Measurements from ENCODE around the gene SPON1. TPM values are rescaled to one million over a fixed set of nuclear protein-coding genes. Genes with fewer than 3 reads are reported as not detected.

SPON1 gene
- polyA plus RNA-seq, 2 of the 4 experiments (the other 2 are of a cell fraction), result not detected

DNA sequence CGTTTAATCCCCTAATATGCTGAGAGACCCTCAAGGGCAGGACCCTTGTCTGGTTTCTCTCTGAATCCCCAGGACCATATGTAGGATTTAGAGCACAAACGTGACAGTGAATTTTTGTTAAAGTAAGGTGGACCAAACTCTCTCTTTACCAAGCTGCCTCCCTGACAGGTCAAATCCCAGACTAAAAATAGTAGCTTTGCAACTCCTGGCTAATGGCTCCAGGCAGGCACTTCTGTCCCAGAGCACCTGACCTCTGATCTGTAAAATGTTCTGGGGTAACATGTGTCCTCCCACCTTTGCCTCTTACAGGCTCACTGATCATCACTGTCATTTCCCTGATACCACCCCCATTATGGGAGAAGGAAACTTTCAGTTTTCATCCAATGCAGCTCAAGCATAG lies 152.3 kb downstream of the SPON1 start:
- ChIA-PET CTCF (interaction anchor here (1.2 kb wide), 1 partner anchor 20 kb away, joined by 3 read pairs; no protein-coding TSS in a partner anchor), POLR2A (no interaction called here)
- no peak overlapping the region for H3K4me3 ChIP-seq
- no peak overlapping the region for H3K4me2 ChIP-seq
- WGBS (ENCODE audit: missing lambda C conversion rate), result 27% methylated on average over 2 of the region's 2 CpGs
- TF ChIP-seq NFE2L2 (conservative IDR thresholded peaks at IDR 0.05; ENCODE audit: low read length) (no peak), TFCP2L1 (CRISPR knock-in tag; IDR thresholded peaks at IDR 0.05) (no peak), ZNF302 (CRISPR knock-in tag; IDR thresholded peaks at IDR 0.05) (no peak), EHF (CRISPR knock-in tag; IDR thresholded peaks at IDR 0.05) (no peak), SMC3 (IDR thresholded peaks at IDR 0.05) (no peak), MAZ (IDR thresholded peaks at IDR 0.05; ENCODE audit: borderline replicate concordance, low read depth, low read length) (no peak), NR3C1 (IDR thresholded peaks at IDR 0.05) (no peak), KDM1A (IDR thresholded peaks at IDR 0.05; ENCODE audit: low read depth) (no peak), HOXB5 (CRISPR knock-in tag; IDR thresholded peaks at IDR 0.05) (no peak), RCOR1 (IDR thresholded peaks at IDR 0.05; ENCODE audit: low read depth, low read length) (no peak), MYC (IDR thresholded peaks at IDR 0.05; ENCODE audit: borderline replicate concordance, low read length) (no peak), ZC3H11A (IDR thresholded peaks at IDR 0.05) (no peak), POLR2AphosphoS2 (conservative IDR thresholded peaks at IDR 0.05; ENCODE audit: low read length) (no peak), NPAS2 (CRISPR knock-in tag; IDR thresholded peaks at IDR 0.05; ENCODE audit: borderline replicate concordance) (no peak), SREBF2 (IDR thresholded peaks at IDR 0.05) (no peak), CHD2 (IDR thresholded peaks at IDR 0.05; ENCODE audit: low read length, partially characterized antibody) (no peak), E2F6 (IDR thresholded peaks at IDR 0.05; ENCODE audit: borderline replicate concordance, low read depth) (no peak)
- TF ChIP-seq, protein P1, sequence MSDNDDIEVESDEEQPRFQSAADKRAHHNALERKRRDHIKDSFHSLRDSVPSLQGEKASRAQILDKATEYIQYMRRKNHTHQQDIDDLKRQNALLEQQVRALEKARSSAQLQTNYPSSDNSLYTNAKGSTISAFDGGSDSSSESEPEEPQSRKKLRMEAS (IDR thresholded peaks at IDR 0.05), result no peak
- TF ChIP-seq, protein P2, sequence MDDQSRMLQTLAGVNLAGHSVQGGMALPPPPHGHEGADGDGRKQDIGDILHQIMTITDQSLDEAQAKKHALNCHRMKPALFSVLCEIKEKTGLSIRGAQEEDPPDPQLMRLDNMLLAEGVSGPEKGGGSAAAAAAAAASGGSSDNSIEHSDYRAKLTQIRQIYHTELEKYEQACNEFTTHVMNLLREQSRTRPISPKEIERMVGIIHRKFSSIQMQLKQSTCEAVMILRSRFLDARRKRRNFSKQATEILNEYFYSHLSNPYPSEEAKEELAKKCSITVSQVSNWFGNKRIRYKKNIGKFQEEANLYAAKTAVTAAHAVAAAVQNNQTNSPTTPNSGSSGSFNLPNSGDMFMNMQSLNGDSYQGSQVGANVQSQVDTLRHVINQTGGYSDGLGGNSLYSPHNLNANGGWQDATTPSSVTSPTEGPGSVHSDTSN (IDR thresholded peaks at IDR 0.05), result no peak
- TF ChIP-seq, protein P3, sequence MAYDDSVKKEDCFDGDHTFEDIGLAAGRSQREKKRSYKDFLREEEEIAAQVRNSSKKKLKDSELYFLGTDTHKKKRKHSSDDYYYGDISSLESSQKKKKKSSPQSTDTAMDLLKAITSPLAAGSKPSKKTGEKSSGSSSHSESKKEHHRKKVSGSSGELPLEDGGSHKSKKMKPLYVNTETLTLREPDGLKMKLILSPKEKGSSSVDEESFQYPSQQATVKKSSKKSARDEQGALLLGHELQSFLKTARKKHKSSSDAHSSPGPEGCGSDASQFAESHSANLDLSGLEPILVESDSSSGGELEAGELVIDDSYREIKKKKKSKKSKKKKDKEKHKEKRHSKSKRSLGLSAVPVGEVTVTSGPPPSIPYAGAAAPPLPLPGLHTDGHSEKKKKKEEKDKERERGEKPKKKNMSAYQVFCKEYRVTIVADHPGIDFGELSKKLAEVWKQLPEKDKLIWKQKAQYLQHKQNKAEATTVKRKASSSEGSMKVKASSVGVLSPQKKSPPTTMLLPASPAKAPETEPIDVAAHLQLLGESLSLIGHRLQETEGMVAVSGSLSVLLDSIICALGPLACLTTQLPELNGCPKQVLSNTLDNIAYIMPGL (CRISPR knock-in tag; IDR thresholded peaks at IDR 0.05; ENCODE audit: borderline replicate concordance), result no peak
- ATAC-seq, result no peak
- no peaks in the 10 kb centered on the region for H3K9me3 ChIP-seq
- no peaks in the 10 kb centered on the region for H3K4me1 ChIP-seq
- no peak for FAIRE-seq
- no peak overlapping the region for H3K27ac ChIP-seq
- no peak for DNase-seq (ENCODE audit: low read depth in 1 of 2, low spot score in 1 of 2)

GRCh38 chr11:14117632-14118031 lies 155.1 kb downstream of the SPON1 start:
- Histone ChIP-seq H3K27ac (no peak overlapping the region), H3K9me3 (no peaks in the 10 kb centered on the region), H3K4me1 (no peaks in the 10 kb centered on the region), H3K4me3 (no peak overlapping the region), H3K4me2 (no peak overlapping the region)
- ATAC-seq (no peak), FAIRE-seq (no peak), DNase-seq (ENCODE audit: low read depth in 1 of 2, low spot score in 1 of 2) (no peak)
- ChIA-PET POLR2A (no interaction called here), CTCF (interaction anchor here (1.3 to 2.4 kb wide), 2 partner anchors 31 to 106 kb away, joined by 4 to 7 read pairs; no protein-coding TSS in a partner anchor)
- 0% methylated on average over 1 of the region's 1 CpG for WGBS (ENCODE audit: missing lambda C conversion rate)
- TF ChIP-seq ATOH8 (CRISPR knock-in tag; IDR thresholded peaks at IDR 0.05; ENCODE audit: low read depth) (no peak), FOSL2 (IDR thresholded peaks at IDR 0.05) (no peak), FOSL2 (CRISPR knock-in tag; IDR thresholded peaks at IDR 0.05) (no peak), ESRRA (IDR thresholded peaks at IDR 0.05; ENCODE audit: borderline replicate concordance, low read length) (no peak), ZNF302 (CRISPR knock-in tag; IDR thresholded peaks at IDR 0.05) (no peak), TFCP2L1 (CRISPR knock-in tag; IDR thresholded peaks at IDR 0.05) (no peak), MYC (IDR thresholded peaks at IDR 0.05; ENCODE audit: borderline replicate concordance, low read length) (no peak), HOXB5 (CRISPR knock-in tag; IDR thresholded peaks at IDR 0.05) (no peak)

All from A549 (cell line).